Memory B cell (primary cell): ENCODE measurements around the gene ABHD16B.

Experiments
- ATAC-seq: fragments of 150-1000 bp; cut with Tn5 transposase; 2 replicates; pipeline ENCODE4 v1.10.0; 2021; ENCODE audit warnings: low read depth, mild to moderate bottlenecking, moderate library complexity
- DNase-seq, 2 donors: peaks; one replicate each; pipeline ENCODE4 v3.0.0; 2022; ENCODE audit warnings: low spot score in 2 of 2
- H3K27ac Mint-ChIP-seq: one replicate; pipeline ENCODE4 v1.8.0; 2022; ENCODE audit warnings: mild to moderate bottlenecking, moderate library complexity, mixed read lengths
- H3K27me3 Mint-ChIP-seq: one replicate; pipeline ENCODE4 v1.8.0; 2022; ENCODE audit warnings: mixed read lengths
- H3K36me3 Mint-ChIP-seq: one replicate; pipeline ENCODE4 v1.8.0; 2022; ENCODE audit warnings: mild to moderate bottlenecking, mixed read lengths
- H3K4me1 Mint-ChIP-seq: one replicate; pipeline ENCODE4 v1.8.0; 2022; ENCODE audit warnings: mixed read lengths
- H3K4me3 Mint-ChIP-seq: one replicate; pipeline ENCODE4 v1.8.0; 2022; ENCODE audit warnings: mild to moderate bottlenecking, moderate library complexity, mixed read lengths
- H3K9me3 Mint-ChIP-seq: one replicate; pipeline ENCODE4 v1.8.0; 2022; ENCODE audit warnings: mixed read lengths

The ABHD16B gene

GRCh38 chr20:63885264-63886053, 24.2 kb downstream of the ABHD16B start:
- Mint-ChIP-seq H3K36me3 (peaks cover 11% of the 10 kb centered on the region), H3K9me3 (no peaks in the 10 kb centered on the region), H3K27ac (no peak overlapping the region), H3K4me3 (no peak overlapping the region), H3K4me1 (no peaks in the 10 kb centered on the region), H3K27me3 (no peaks in the 10 kb centered on the region)
- ATAC-seq (no peak), DNase-seq (no peak)

- no peak overlapping the region for H3K27ac Mint-ChIP-seq
- ATAC-seq, result no peak
- H3K9me3 Mint-ChIP-seq, result no peaks in the 10 kb centered on the region
- DNase-seq, result no peak
- no peaks in the 10 kb centered on the region for H3K27me3 Mint-ChIP-seq
- peaks cover 14% of the 10 kb centered on the region for H3K36me3 Mint-ChIP-seq
- H3K4me3 Mint-ChIP-seq, result no peak overlapping the region
- no peaks in the 10 kb centered on the region for H3K4me1 Mint-ChIP-seq
Observed at GRCh38 chr20:63886054-63886419, 24.7 kb downstream of the ABHD16B start.

DNA sequence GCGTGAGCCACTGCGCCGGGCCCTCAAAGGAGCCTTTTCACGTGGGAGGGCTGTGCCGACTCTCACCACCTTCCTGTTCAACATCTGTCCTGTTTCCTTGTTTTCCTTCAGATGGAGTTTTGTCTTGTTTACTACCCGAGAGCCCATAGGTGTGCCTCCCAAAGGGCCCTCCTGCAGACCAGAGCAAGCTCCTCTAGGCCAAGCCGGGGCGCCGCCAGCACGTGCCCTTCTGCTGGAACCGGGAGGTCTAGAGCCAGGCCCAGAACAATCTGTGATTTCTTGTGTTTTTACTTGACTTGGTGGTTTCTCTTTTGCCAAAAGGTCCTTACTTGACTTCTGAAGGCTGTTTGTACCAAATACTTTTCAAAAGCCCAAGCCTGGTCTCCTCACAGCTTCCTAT, 25.6 kb downstream of the ABHD16B start:
- Mint-ChIP-seq H3K27me3 (no peaks in the 10 kb centered on the region), H3K4me1 (no peaks in the 10 kb centered on the region), H3K4me3 (no peak overlapping the region), H3K27ac (no peak overlapping the region), H3K36me3 (peaks cover 18% of the 10 kb centered on the region), H3K9me3 (no peaks in the 10 kb centered on the region)
- no peak for DNase-seq
- no peak for ATAC-seq

GRCh38 chr20:63889241-63890200, 28.2 kb downstream of the ABHD16B start:
- no peaks in the 10 kb centered on the region for H3K27me3 Mint-ChIP-seq
- peaks cover 13% of the 10 kb centered on the region for H3K36me3 Mint-ChIP-seq
- ATAC-seq (no peak), DNase-seq (no peak)
- no peak overlapping the region for H3K27ac Mint-ChIP-seq
- no peaks in the 10 kb centered on the region for H3K9me3 Mint-ChIP-seq
- peaks cover 4% of the 10 kb centered on the region for H3K4me1 Mint-ChIP-seq
- H3K4me3 Mint-ChIP-seq, result no peak overlapping the region

GRCh38 chr20:63890201-63890576, 28.9 kb downstream of the ABHD16B start:
- H3K4me1 Mint-ChIP-seq, result peaks cover 4% of the 10 kb centered on the region
- no peak overlapping the region for H3K27ac Mint-ChIP-seq

DNA sequence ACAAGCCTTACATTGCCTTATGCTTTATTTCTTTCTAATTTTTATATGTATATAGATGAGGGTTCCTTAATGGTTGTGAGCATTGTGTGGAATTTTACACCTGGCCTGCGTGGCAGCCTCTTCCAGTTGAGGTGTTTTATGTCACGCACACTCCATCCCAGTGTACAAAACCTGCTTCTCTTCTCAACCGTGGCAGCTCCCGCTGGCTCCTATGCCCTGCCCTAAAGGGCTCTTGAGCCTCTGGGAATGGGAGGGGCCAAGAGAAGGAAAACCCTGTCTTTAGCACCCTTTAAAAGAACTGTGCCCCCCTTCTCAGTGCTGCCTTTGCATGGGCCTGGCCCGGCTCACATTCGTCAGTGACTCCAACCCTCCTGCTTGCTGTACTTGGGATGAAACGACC, 29.3 kb downstream of the ABHD16B start:
- Mint-ChIP-seq H3K27me3 (no peaks in the 10 kb centered on the region), H3K27ac (no peak overlapping the region), H3K4me1 (peaks cover 4% of the 10 kb centered on the region), H3K9me3 (no peaks in the 10 kb centered on the region), H3K36me3 (peaks cover 13% of the 10 kb centered on the region), H3K4me3 (no peak overlapping the region)
- ATAC-seq, result no peak
- DNase-seq, result no peak

More at GRCh38 chr20:63890201-63890576, 28.9 kb downstream of the ABHD16B start:
- DNase-seq, result no peak
- H3K9me3 Mint-ChIP-seq, result no peaks in the 10 kb centered on the region
- H3K4me3 Mint-ChIP-seq, result no peak overlapping the region
- ATAC-seq, result no peak
- H3K36me3 Mint-ChIP-seq, result peaks cover 13% of the 10 kb centered on the region
- H3K27me3 Mint-ChIP-seq, result no peaks in the 10 kb centered on the region

DNA sequence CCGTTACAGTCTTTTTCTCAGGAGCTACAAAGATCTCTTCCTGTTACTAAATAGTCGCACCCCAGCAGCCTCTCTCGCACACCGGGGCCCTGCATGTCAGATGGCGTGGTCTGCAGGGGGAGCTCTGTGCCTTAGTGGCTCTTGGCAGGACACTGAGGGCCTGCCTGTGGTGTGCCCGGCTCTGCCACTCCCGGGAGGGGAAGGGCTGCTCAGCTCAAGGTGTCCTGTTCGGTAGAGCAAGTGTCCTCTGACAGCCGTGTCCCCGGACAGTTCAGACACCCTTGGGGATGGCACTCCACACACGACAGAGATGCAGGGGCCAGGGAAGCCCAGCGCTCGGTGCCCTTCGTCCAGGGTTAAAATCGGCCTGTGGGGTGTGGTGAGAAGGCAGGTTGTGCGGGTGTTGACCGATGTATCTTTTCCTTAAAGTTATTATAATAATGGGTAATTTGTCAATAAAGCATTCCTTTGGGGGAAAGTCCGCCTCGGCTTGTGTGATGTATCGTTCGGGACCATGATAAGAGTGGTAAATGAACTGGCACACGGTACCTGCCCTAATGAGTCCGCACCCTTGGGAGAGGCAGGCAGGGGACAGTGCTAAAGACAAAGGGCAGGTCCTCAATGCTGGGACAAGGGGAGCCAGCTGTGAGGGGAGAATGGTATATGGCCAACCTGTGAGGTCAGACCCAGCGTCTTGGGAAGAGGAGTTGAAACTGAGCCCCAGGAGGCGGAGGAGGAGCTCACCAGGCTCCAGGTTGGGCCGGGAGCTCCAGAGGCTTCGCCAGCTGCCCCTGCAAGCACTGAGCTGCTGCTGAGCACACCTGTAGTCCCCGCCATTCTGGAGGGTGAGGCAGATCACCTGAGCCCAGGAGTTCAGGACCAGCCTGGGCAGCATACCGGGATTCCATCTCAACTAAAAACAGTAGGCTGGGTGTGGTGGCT, 30.0 kb downstream of the ABHD16B start:
- DNase-seq (no peak), ATAC-seq (no peak)
- Mint-ChIP-seq H3K9me3 (no peaks in the 10 kb centered on the region), H3K27me3 (no peaks in the 10 kb centered on the region), H3K4me3 (no peak overlapping the region), H3K27ac (no peak overlapping the region), H3K4me1 (peaks cover 7% of the 10 kb centered on the region), H3K36me3 (peaks cover 13% of the 10 kb centered on the region)

GRCh38 chr20:63892402-63892801, 31.1 kb downstream of the ABHD16B start:
- Mint-ChIP-seq H3K27ac (no peak overlapping the region), H3K4me1 (peaks cover 14% of the 10 kb centered on the region), H3K27me3 (no peaks in the 10 kb centered on the region), H3K9me3 (no peaks in the 10 kb centered on the region), H3K36me3 (peaks cover 11% of the 10 kb centered on the region), H3K4me3 (no peak overlapping the region)
- no peak for ATAC-seq
- no peak for DNase-seq

DNA sequence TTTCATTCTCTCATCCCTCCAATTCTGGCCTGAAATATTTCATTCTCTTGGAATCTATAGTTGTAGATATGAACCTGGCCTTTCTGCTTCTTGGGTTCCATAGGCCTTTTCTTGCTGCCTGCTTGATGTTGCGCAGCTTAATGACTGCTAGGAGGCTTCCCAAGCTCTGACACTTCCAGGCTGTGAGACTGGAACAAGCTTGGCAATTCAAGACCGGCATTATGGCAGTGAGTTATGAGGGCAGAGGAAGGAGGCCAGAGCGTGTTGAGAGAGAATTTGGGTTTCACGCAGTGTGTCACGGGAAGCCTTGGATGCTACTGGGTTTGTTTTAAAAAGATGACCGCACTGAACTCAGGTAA, 32.7 kb downstream of the ABHD16B start:
- H3K27me3 Mint-ChIP-seq, result no peaks in the 10 kb centered on the region
- peaks cover 24% of the 10 kb centered on the region for H3K4me1 Mint-ChIP-seq
- ATAC-seq (no peak), DNase-seq (no peak)
- H3K4me3 Mint-ChIP-seq, result peak overlapping the region; percentile 89
- peak overlapping the region; percentile 19 for H3K27ac Mint-ChIP-seq
- H3K9me3 Mint-ChIP-seq, result no peaks in the 10 kb centered on the region
- H3K36me3 Mint-ChIP-seq, result peaks cover 12% of the 10 kb centered on the region

GRCh38 chr20:63894358-63895201, 33.3 kb downstream of the ABHD16B start, which contains the start of gene DNAJC5:
DNAJC5 (plus strand) TSS chr20:63895126; CDS start chr20:63928346, 33,220 bp downstream.
- ATAC-seq (peak; percentile 84), DNase-seq (peak; percentile 95 to 96)
- peaks cover 9% of the 10 kb centered on the region for H3K36me3 Mint-ChIP-seq
- peak within 1 kb of the TSS; percentile 89 for H3K4me3 Mint-ChIP-seq
- H3K9me3 Mint-ChIP-seq, result no peaks in the 10 kb centered on the region
- H3K4me1 Mint-ChIP-seq, result peaks cover 27% of the 10 kb centered on the region
- no peaks in the 10 kb centered on the region for H3K27me3 Mint-ChIP-seq
- H3K27ac Mint-ChIP-seq, result peak within 1 kb of the TSS; percentile 93

DNA sequence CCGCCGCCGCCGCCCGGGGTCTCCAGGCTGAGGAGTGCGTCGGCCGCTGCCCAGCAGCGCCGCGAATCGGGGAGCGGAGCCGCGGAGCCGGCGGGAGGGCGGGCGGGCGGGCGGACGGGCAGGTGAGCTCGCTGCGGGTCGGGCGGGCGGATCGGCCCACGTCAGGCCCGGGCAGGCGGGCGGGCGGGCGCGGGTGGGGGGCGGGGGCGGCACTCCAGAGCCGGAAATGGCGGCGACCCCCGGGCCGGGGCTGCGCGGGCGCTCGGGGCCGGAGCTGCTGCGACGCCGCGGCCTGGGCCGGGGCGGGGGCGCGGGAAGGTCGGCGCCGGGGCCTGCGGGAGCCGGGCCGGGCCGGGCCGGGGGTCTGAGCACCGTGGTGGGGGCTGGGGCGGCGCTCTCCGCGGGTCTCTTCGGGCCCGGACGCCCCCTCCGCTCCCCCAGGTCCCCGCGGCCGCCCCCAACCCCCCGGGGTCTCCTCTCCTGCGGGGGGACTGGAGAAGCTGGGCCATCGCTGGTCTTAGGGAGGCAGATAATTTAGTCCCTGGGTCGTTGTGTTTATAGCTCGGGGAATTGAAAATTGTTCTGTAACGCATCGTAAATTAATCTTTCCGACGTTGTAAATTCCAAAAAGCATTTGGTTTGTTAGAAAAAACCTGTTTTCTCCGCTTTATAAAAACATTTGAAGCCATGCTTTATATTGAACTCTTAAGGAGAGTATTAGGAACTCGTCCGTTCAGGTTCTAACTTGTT, 34.1 kb downstream of the ABHD16B start:
- DNase-seq (no peak), ATAC-seq (no peak)
- Mint-ChIP-seq H3K4me1 (peaks cover 27% of the 10 kb centered on the region), H3K36me3 (peaks cover 8% of the 10 kb centered on the region), H3K27me3 (no peaks in the 10 kb centered on the region), H3K4me3 (peak overlapping the region; percentile 82), H3K27ac (peak overlapping the region; percentile 93), H3K9me3 (no peaks in the 10 kb centered on the region)

GRCh38 chr20:63895952-63896263, 34.6 kb downstream of the ABHD16B start:
- DNase-seq, result no peak
- peak; percentile 15 for ATAC-seq
- Mint-ChIP-seq H3K27me3 (no peaks in the 10 kb centered on the region), H3K27ac (peak overlapping the region; percentile 93), H3K4me1 (peaks cover 27% of the 10 kb centered on the region), H3K36me3 (peaks cover 6% of the 10 kb centered on the region), H3K9me3 (no peaks in the 10 kb centered on the region), H3K4me3 (peak overlapping the region; percentile 82)
